HepG2 (cell line): ENCODE results near the gene AZI2. TPM values are rescaled to one million over a fixed set of nuclear protein-coding genes. Genes with fewer than 3 reads are reported as not detected.

Experiments used
- ATAC-seq: fragments of 200-7000 bp; cut with Tn5 transposase; 3 replicates; pipeline ENCODE4 v1.9.1; 2020; ENCODE audit warnings: mild to moderate bottlenecking, moderate library complexity
- BruUV-seq: library from RNA; stranded (reverse); fragments of 400-500 nt; replicated peaks from 2 replicates; lab custom pipeline; 2021; lab: Mats Ljungman, UMichigan
- CTCF ChIA-PET: fragments of 300-600 bp; formaldehyde crosslinking; extraction: SDS; loops from one replicate; lab custom pipeline; 2021; ENCODE audit warnings: low total read pairs, inconsistent platforms, low intra/inter-chr PET ratio; lab: Yijun Ruan, JAX
- POLR2A ChIA-PET: fragments of 350-600 bp; sonication (Branson Sonifier 250); formaldehyde crosslinking; loops from one replicate; lab custom pipeline; 2020; ENCODE audit warnings: antibody characterized with exemption, inconsistent platforms; lab: Yijun Ruan, JAX
- DNase-seq: peaks from one replicate; pipeline ENCODE4 v3.0.0-alpha.2; 2015; ENCODE audit warnings: low spot score
- FAIRE-seq: peaks from 3 replicates; lab custom pipeline; 2011; peaks lifted over from hg19 to GRCh38; lab: Jason Lieb, UNC
- H2AFZ ChIP-seq: one replicate; pipeline ENCODE4 v1.6.1; 2011; ENCODE audit warnings: low read length, inconsistent platforms
- H3K27ac ChIP-seq: fragments of 300-600 bp; 3 replicates; pipeline ENCODE4 v1.8.0; 2011; ENCODE audit warnings: mixed run types, mild to moderate bottlenecking, mixed read lengths, low read length, inconsistent platforms; ENCODE audit not compliant: insufficient read depth; ENCODE audit errors: extremely low read length
- H3K27me3 ChIP-seq, 2 experiments: fragments of 200-600 bp in 1 of 2; 2 replicates in 1 of 2; 3 replicates in 1 of 2; pipeline versions ENCODE4 v1.6.0 to v1.8.0; 2011; ENCODE audit warnings: low read length in 2 of 2, mild to moderate bottlenecking in 2 of 2, moderate library complexity in 2 of 2, inconsistent platforms in 1 of 2; ENCODE audit not compliant: insufficient read depth in 2 of 2, control insufficient read depth in 1 of 2
- H3K36me3 ChIP-seq, 2 experiments: fragments of 200-600 bp in 1 of 2; replicated peaks in 1 of 2; 2 replicates in 1 of 2; 3 replicates in 1 of 2; pipeline versions ENCODE4 v1.5.1 to v1.8.0; 2011; ENCODE audit warnings: low read length in 2 of 2, inconsistent platforms in 1 of 2; ENCODE audit not compliant: insufficient read depth in 2 of 2, control insufficient read depth in 1 of 2
- H3K4me1 ChIP-seq: 2 replicates; pipeline ENCODE4 v1.5.1; 2012; ENCODE audit warnings: low read length, inconsistent platforms; ENCODE audit not compliant: insufficient read depth
- H3K4me2 ChIP-seq: 2 replicates; pipeline ENCODE4 v1.6.0; 2011; ENCODE audit warnings: low read depth, low read length, inconsistent platforms
- H3K4me3 ChIP-seq, 3 experiments: fragments of 200-600 bp in 1 of 3; sonication (generic), shearing (Covaris generic) in 1 of 3; replicated peaks in 1 of 3; 2 replicates each; pipeline ENCODE4 v1.5.1; 2011 to 2016; ENCODE audit warnings: low read length in 3 of 3, inconsistent platforms in 2 of 3, low read depth in 2 of 3, mild to moderate bottlenecking in 2 of 3, control low read depth in 1 of 3, mixed read lengths in 1 of 3; ENCODE audit not compliant: insufficient read depth in 1 of 3
- H3K79me2 ChIP-seq: one replicate; pipeline ENCODE4 v1.6.1; 2011; ENCODE audit warnings: low read length, inconsistent platforms; ENCODE audit not compliant: insufficient read depth
- H3K9ac ChIP-seq: 2 replicates; pipeline ENCODE4 v1.6.0; 2011; ENCODE audit warnings: mild to moderate bottlenecking, low read depth, low read length, inconsistent platforms; ENCODE audit not compliant: insufficient read depth
- H3K9me3 ChIP-seq: 2 replicates; pipeline ENCODE4 v1.5.1; 2012; ENCODE audit warnings: mild to moderate bottlenecking, low read length
- H4K20me1 ChIP-seq: 2 replicates; pipeline ENCODE4 v1.6.0; 2011; ENCODE audit warnings: inconsistent platforms, mild to moderate bottlenecking, low read length, moderate library complexity; ENCODE audit not compliant: insufficient read depth
- EZH2 ChIP-seq: conservative IDR thresholded peaks from 2 replicates; pipeline ENCODE4 v1.6.1; 2012; ENCODE audit warnings: mild to moderate bottlenecking, low read depth, low read length, moderate library complexity
- HNF4A ChIP-seq: sonication (generic); formaldehyde crosslinking; IDR thresholded peaks from 2 replicates; pipeline ENCODE4 v1.4.0; 2020; ENCODE audit warnings: missing genetic modification reagents
- PREB ChIP-seq: sonication (generic); formaldehyde crosslinking; IDR thresholded peaks from 2 replicates; pipeline ENCODE4 v1.4.0; 2020; ENCODE audit warnings: missing genetic modification reagents
- SMC3 ChIP-seq: IDR thresholded peaks from 2 replicates; pipeline ENCODE4 v1.6.1; 2011; ENCODE audit warnings: low read length, improper control_type of control experiment
- SRSF4 ChIP-seq: fragments of 200-400 bp; formaldehyde crosslinking; IDR thresholded peaks from one replicate; pipeline ENCODE4 v1.6.1; 2018; ENCODE audit warnings: mild to moderate bottlenecking, low read depth, low read length, moderate library complexity; ENCODE audit not compliant: poor library complexity, severe bottlenecking
- SYNCRIP ChIP-seq: fragments of 200-400 bp; formaldehyde crosslinking; IDR thresholded peaks from 2 replicates; pipeline ENCODE4 v1.6.1; 2018; ENCODE audit warnings: mild to moderate bottlenecking, low read depth, low read length; ENCODE audit not compliant: insufficient read depth
- XBP1 ChIP-seq: sonication (generic); formaldehyde crosslinking; IDR thresholded peaks from 2 replicates; pipeline ENCODE4 v1.5.0; 2020; ENCODE audit warnings: missing genetic modification reagents
- ZBTB44 ChIP-seq: sonication (generic); formaldehyde crosslinking; IDR thresholded peaks from 2 replicates; pipeline ENCODE4 v1.4.0; 2020; ENCODE audit warnings: missing genetic modification reagents
- ZC3H13 ChIP-seq: sonication (generic); formaldehyde crosslinking; IDR thresholded peaks from 2 replicates; pipeline ENCODE4 v1.8.1; 2023; ENCODE audit warnings: mild to moderate bottlenecking, missing genetic modification reagents, moderate library complexity
- ZEB1 ChIP-seq: IDR thresholded peaks from 2 replicates; pipeline ENCODE4 v1.6.1; 2012; ENCODE audit warnings: mild to moderate bottlenecking, low read depth, inconsistent platforms; ENCODE audit not compliant: insufficient replicate concordance
- ZNF276 ChIP-seq: sonication (generic); formaldehyde crosslinking; IDR thresholded peaks from 2 replicates; pipeline ENCODE4 v1.4.0; 2020; ENCODE audit warnings: mild to moderate bottlenecking, low read depth, missing genetic modification reagents
- ZNF816 ChIP-seq: sonication (generic); formaldehyde crosslinking; IDR thresholded peaks from 2 replicates; pipeline ENCODE4 v1.8.0; 2022; ENCODE audit warnings: missing genetic modification reagents, mild to moderate bottlenecking, borderline replicate concordance
- WGBS: methylation state at CpG from one replicate; pipeline ENCODE4 v1.1.6; 2017; ENCODE audit warnings: low lambda C conversion rate; 5-methylcytosine and 5-hydroxymethylcytosine counted together
- in situ Hi-C: cut with HindIII; loops from 2 replicates; pipeline ENCODE4 v1.10.0; 2017; ENCODE audit warnings: low pct_unique_long_range_greater_than_20kb; ENCODE audit not compliant: extremely low pct_ligation_motif_present
- intact Hi-C: fragments of 100-400 bp; cut with micrococcal nuclease; formaldehyde crosslinking; loops from one replicate; pipeline ENCODE4 v1.10.0; 2022; ENCODE audit not compliant: unreplicated experiment
- polyA plus RNA-seq, 8 experiments: library from polyadenylated mRNA; depleted of rRNA in 3 of 8; stranded (reverse) in 7 of 8; unstranded in 1 of 8; fragments of >200 nt; fragmentation: Illumina TruSeq in 4 of 8; extraction: Trizol in 4 of 8; gene quantifications; 2 replicates each; pipeline versions ENCODE4 v1.2.1 to v1.2.3, GENCODE V29; 2011 to 2016; ENCODE audit warnings: low read depth in 4 of 8, missing spikeins in 1 of 8, mixed read lengths in 1 of 8; ENCODE audit not compliant: insufficient read depth in 1 of 8
- total RNA-seq, 5 experiments: library from RNA; depleted of rRNA; stranded (reverse); fragments of >200 nt; fragmentation: Illumina TruSeq; extraction: Trizol; gene quantifications; 2 replicates each; pipeline ENCODE4 v1.2.3, GENCODE V29; 2016; ENCODE audit warnings: low read depth in 1 of 5
- TF ChIP-seq, protein P1 (sequence below): sonication (generic); formaldehyde crosslinking; IDR thresholded peaks from 2 replicates; pipeline ENCODE4 v1.4.0; 2020; ENCODE audit warnings: missing genetic modification reagents, borderline replicate concordance

AZI2 gene
- total and polyA plus RNA-seq, 2 of the 13 experiments (the other 11 are each of a cell fraction or from before 2014, with no cell fraction given) = 43.7 to 49.8 TPM

- TF ChIP-seq SMC3 (no peak), ZNF276 (CRISPR knock-in tag) (no peak), XBP1 (CRISPR knock-in tag) (no peak)
- BruUV-seq = no TSS peak
- Histone ChIP-seq H3K79me2 (no peaks in the 10 kb centered on the region), H3K9me3 (no peaks in the 10 kb centered on the region), H4K20me1 (no peaks in the 10 kb centered on the region; the same call in 1 of the 2 replicates), H3K27ac (no peak overlapping the region), H2AFZ (no peak overlapping the region), H3K4me1 (no peaks in the 10 kb centered on the region), H3K36me3 (peaks cover 2 to 8% of the 10 kb centered on the region in 2 experiments; a peak in 4 of 5 replicates), H3K27me3 (no peaks in the 10 kb centered on the region), H3K4me2 (no peak overlapping the region), H3K4me3 (no peak overlapping the region), H3K9ac (no peak overlapping the region)
- WGBS = 92% methylated on average over 2 of the region's 2 CpGs
- intact Hi-C loops = no loop called here
- DNase-seq (no peak), ATAC-seq (no peak), FAIRE-seq (no peak)
- in situ Hi-C loops = no loop called here
- POLR2A ChIA-PET = no interaction called here
- CTCF ChIA-PET = no interaction called here
These were observed 69.7 kb downstream of the AZI2 start for GRCh38 chr3:28278918-28279317.

DNA sequence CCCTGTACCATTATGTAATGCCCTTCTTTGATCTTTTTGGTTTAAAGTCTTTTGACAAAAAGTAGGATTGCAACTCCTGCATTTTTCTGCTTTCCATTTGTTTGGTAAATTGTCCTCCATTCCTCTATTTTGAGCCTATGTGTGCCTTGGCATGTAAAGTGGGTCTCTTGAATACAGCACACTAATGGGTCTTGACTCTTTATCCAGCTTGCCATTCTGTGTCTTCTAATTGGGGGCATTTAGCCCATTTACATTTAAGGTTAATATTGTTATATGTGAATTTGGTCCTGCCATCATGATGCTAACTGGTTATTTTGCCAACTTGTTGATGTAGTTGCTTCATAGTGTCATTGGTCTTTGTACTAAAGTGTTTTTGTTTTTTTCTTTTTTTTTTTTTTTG lies 74.8 kb downstream of the AZI2 start:
- H4K20me1 ChIP-seq = no peaks in the 10 kb centered on the region; the same call in 1 of the 2 replicates
- H3K79me2 ChIP-seq = no peaks in the 10 kb centered on the region
- no peak overlapping the region for H3K27ac ChIP-seq
- FAIRE-seq (no peak), DNase-seq (no peak), ATAC-seq (no peak)
- H3K27me3 ChIP-seq = no peaks in the 10 kb centered on the region
- H3K9ac ChIP-seq = no peak overlapping the region
- no peaks in the 10 kb centered on the region for H3K4me1 ChIP-seq
- no peak overlapping the region for H3K4me2 ChIP-seq
- in situ Hi-C loops (no loop called here), intact Hi-C loops (no loop called here)
- BruUV-seq = no TSS peak
- H2AFZ ChIP-seq = no peak overlapping the region
- no peak overlapping the region for H3K4me3 ChIP-seq
- H3K9me3 ChIP-seq = peaks cover 16% of the 10 kb centered on the region; the same call in 1 of the 2 replicates
- ChIA-PET CTCF (no interaction called here), POLR2A (no interaction called here)
- peaks cover 2 to 13% of the 10 kb centered on the region in 2 experiments; a peak in 4 of 5 replicates for H3K36me3 ChIP-seq
- no peak for TF ChIP-seq EZH2
- TF ChIP-seq ZBTB44 = no peak
- TF ChIP-seq ZC3H13 (CRISPR knock-in tag) = no peak
- TF ChIP-seq ZNF816 (CRISPR knock-in tag) = no peak
- no peak for TF ChIP-seq PREB (CRISPR knock-in tag)
- TF ChIP-seq HNF4A (CRISPR knock-in tag) = no peak
- TF ChIP-seq, protein P1, sequence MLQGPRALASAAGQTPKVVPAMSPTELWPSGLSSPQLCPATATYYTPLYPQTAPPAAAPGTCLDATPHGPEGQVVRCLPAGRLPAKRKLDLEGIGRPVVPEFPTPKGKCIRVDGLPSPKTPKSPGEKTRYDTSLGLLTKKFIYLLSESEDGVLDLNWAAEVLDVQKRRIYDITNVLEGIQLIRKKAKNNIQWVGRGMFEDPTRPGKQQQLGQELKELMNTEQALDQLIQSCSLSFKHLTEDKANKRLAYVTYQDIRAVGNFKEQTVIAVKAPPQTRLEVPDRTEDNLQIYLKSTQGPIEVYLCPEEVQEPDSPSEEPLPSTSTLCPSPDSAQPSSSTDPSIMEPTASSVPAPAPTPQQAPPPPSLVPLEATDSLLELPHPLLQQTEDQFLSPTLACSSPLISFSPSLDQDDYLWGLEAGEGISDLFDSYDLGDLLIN (CRISPR knock-in tag) = no peak
- no peak for TF ChIP-seq SRSF4
- TF ChIP-seq ZEB1 = no peak
- TF ChIP-seq SYNCRIP = no peak
